Endothelial cell of umbilical vein (primary cell): Measurements from ENCODE around the gene DOCK6. TPM values are rescaled to one million over a fixed set of nuclear protein-coding genes. Genes with fewer than 3 reads are reported as not detected.

Source experiments
- BruUV-seq: library from RNA; stranded (reverse); fragments of 400-500 nt; replicated peaks from 2 replicates; lab custom pipeline; 2021; lab: Mats Ljungman, UMichigan
- CTCF ChIA-PET: fragments of 300-600, 350-600 bp; sonication (Branson Sonifier 250); formaldehyde crosslinking; loops from one replicate; lab custom pipeline; 2021; ENCODE audit warnings: antibody characterized with exemption, inconsistent platforms; lab: Charles Lee
- POLR2A ChIA-PET: fragments of 300-600, 350-600 bp; sonication (Branson Sonifier 250); formaldehyde crosslinking; loops from one replicate; lab custom pipeline; 2021; ENCODE audit warnings: antibody characterized with exemption, inconsistent platforms; lab: Charles Lee
- DNase-seq: peaks from one replicate; pipeline ENCODE4 v3.0.0-alpha.2; 2011; ENCODE audit warnings: low read depth, low spot score
- FAIRE-seq: peaks from 2 replicates; lab custom pipeline; 2011; peaks lifted over from hg19 to GRCh38; lab: Jason Lieb, UNC
- H2AFZ ChIP-seq: 2 replicates; pipeline ENCODE4 v1.6.0; 2012; ENCODE audit warnings: low read depth, low read length, control low read depth, inconsistent platforms
- H3K27ac ChIP-seq: 2 replicates; pipeline ENCODE4 v1.5.1; 2011; ENCODE audit warnings: low read depth, mild to moderate bottlenecking, control low read depth, low read length, moderate library complexity; ENCODE audit not compliant: insufficient read depth
- H3K27me3 ChIP-seq, 2 experiments: 2 replicates each; pipeline versions ENCODE4 v1.6.0 to v1.6.1; 2011; ENCODE audit warnings: low read length in 2 of 2, mixed read lengths in 1 of 2; ENCODE audit not compliant: control insufficient read depth in 2 of 2, insufficient read depth in 2 of 2
- H3K36me3 ChIP-seq, 2 experiments: 2 replicates in 1 of 2; 3 replicates in 1 of 2; pipeline ENCODE4 v1.5.1; 2011; ENCODE audit warnings: low read length in 2 of 2, mild to moderate bottlenecking in 1 of 2, moderate library complexity in 1 of 2; ENCODE audit not compliant: control insufficient read depth in 2 of 2, insufficient read depth in 2 of 2; ENCODE audit errors: extremely low read depth in 1 of 2
- H3K4me1 ChIP-seq: 3 replicates; pipeline ENCODE4 v1.5.1; 2011; ENCODE audit warnings: mild to moderate bottlenecking, low read length; ENCODE audit not compliant: control insufficient read depth, insufficient read depth; ENCODE audit errors: extremely low read depth
- H3K4me2 ChIP-seq: 2 replicates; pipeline ENCODE4 v1.6.1; 2011; ENCODE audit warnings: low read length, control low read depth, mixed read lengths; ENCODE audit not compliant: insufficient read depth
- H3K4me3 ChIP-seq, 3 experiments: fragments of 200-600 bp in 1 of 3; sonication (generic), shearing (Covaris generic) in 1 of 3; replicated peaks in 1 of 3; 2 replicates each; pipeline ENCODE4 v1.5.1; 2011 to 2016; ENCODE audit warnings: control low read depth in 3 of 3, low read length in 3 of 3, mild to moderate bottlenecking in 2 of 3, inconsistent platforms in 1 of 3, low read depth in 1 of 3, moderate library complexity in 1 of 3; ENCODE audit not compliant: insufficient read depth in 1 of 3
- H3K79me2 ChIP-seq: 2 replicates; pipeline ENCODE4 v1.6.0; 2012; ENCODE audit warnings: low read length, inconsistent platforms; ENCODE audit not compliant: control insufficient read depth, insufficient read depth
- H3K9ac ChIP-seq: replicated peaks from 2 replicates; pipeline ENCODE3; 2011; ENCODE audit warnings: low read length, control low read depth; ENCODE audit not compliant: insufficient read depth; ENCODE audit errors: extremely low read depth
- H3K9me1 ChIP-seq: replicated peaks from 3 replicates; pipeline ENCODE4 v1.6.0; 2011; ENCODE audit warnings: mild to moderate bottlenecking, low read length; ENCODE audit not compliant: control insufficient read depth, insufficient read depth; ENCODE audit errors: extremely low read depth
- H3K9me3 ChIP-seq: replicated peaks from 2 replicates; pipeline ENCODE4 v1.5.1; 2012; ENCODE audit warnings: low read length, inconsistent platforms; ENCODE audit not compliant: control insufficient read depth, insufficient read depth
- H4K20me1 ChIP-seq: replicated peaks from 2 replicates; pipeline ENCODE3; 2011; ENCODE audit warnings: mild to moderate bottlenecking, low read length; ENCODE audit not compliant: control insufficient read depth, insufficient read depth; ENCODE audit errors: extremely low read depth
- EZH2 ChIP-seq: IDR thresholded peaks from 2 replicates; pipeline ENCODE4 v1.6.1; 2012; ENCODE audit warnings: borderline replicate concordance, low read depth, mild to moderate bottlenecking, moderate library complexity, low read length, inconsistent platforms; ENCODE audit not compliant: severe bottlenecking
- FOS ChIP-seq: IDR thresholded peaks from 2 replicates; pipeline ENCODE4 v1.6.1; 2011; ENCODE audit warnings: mild to moderate bottlenecking, low read length, moderate library complexity, borderline replicate concordance; ENCODE audit not compliant: insufficient read depth
- GATA2 ChIP-seq: IDR thresholded peaks from 2 replicates; pipeline ENCODE4 v1.7.0; 2011; ENCODE audit warnings: low read depth, mild to moderate bottlenecking, moderate library complexity, mixed read lengths, low read length; ENCODE audit not compliant: insufficient read length, insufficient read depth
- JUN ChIP-seq: IDR thresholded peaks from 2 replicates; pipeline ENCODE4 v1.6.1; 2011; ENCODE audit warnings: borderline replicate concordance, low read depth; ENCODE audit not compliant: insufficient read length, insufficient read depth
- MAX ChIP-seq: IDR thresholded peaks from 2 replicates; pipeline ENCODE4 v1.6.1; 2011; ENCODE audit not compliant: insufficient read depth, insufficient read length
- MYC ChIP-seq: IDR thresholded peaks from one replicate; pipeline ENCODE4 v1.6.1; 2011; ENCODE audit warnings: mild to moderate bottlenecking, low read depth, low read length
- POLR2A ChIP-seq: IDR thresholded peaks from 2 replicates; pipeline ENCODE4 v1.6.1; 2012; ENCODE audit warnings: low read depth, mild to moderate bottlenecking, control low read depth, low read length
- POLR2AphosphoS5 ChIP-seq: IDR thresholded peaks from 2 replicates; pipeline ENCODE4 v1.6.1; 2012; ENCODE audit warnings: low read depth, mild to moderate bottlenecking, control low read depth, low read length, moderate library complexity; ENCODE audit not compliant: insufficient read depth
- dilution Hi-C: fragments of 300-500 bp; cut with MboI; formaldehyde crosslinking; loops from one replicate; pipeline ENCODE4 v1.15.0; 2019; ENCODE audit warnings: low sequenced_read_pairs; ENCODE audit not compliant: extremely low pct_ligation_motif_present
- intact Hi-C: fragments of 100-400 bp; cut with micrococcal nuclease; formaldehyde crosslinking; loops from one replicate; pipeline ENCODE4 v1.10.0; 2022
- polyA plus RNA-seq, 4 experiments: library from polyadenylated mRNA; depleted of rRNA in 3 of 4; stranded (reverse) in 3 of 4; unstranded in 1 of 4; fragments of >200 nt; gene quantifications; 2 replicates each; pipeline versions ENCODE4 v1.2.1 to v1.2.3, GENCODE V29; 2011 to 2012; ENCODE audit warnings: missing spikeins in 1 of 4
- total RNA-seq: library from RNA; stranded (reverse); gene quantifications from 2 replicates; pipeline ENCODE4 v1.2.3, GENCODE V29; 2021
- TF ChIP-seq, protein P1 (sequence below), 2 donors: IDR thresholded peaks; 1 replicate in 1 of 2; 2 replicates in 1 of 2; pipeline ENCODE4 v1.5.1; 2011; ENCODE audit warnings: low read length in 2 of 2, mild to moderate bottlenecking in 2 of 2, moderate library complexity in 2 of 2, control low read depth in 1 of 2, inconsistent platforms in 1 of 2, low read depth in 1 of 2; ENCODE audit not compliant: insufficient read depth in 1 of 2; ENCODE audit errors: extremely low read depth in 1 of 2

DOCK6 gene
- total and polyA plus RNA-seq, 2 donors (not counting 3 experiments of a cell fraction or from before 2014, with no cell fraction given) = 126 to 334 TPM

GRCh38 chr19:11199517-11199916 is 62.8 kb downstream of the DOCK6 start:
- DNase-seq (no peak), FAIRE-seq (no peak)
- no peaks in the 10 kb centered on the region for H3K27me3 ChIP-seq
- CTCF ChIA-PET = interaction anchor here (2.2 kb wide), 1 partner anchor 73 kb away, joined by 17 read pairs; no protein-coding TSS in a partner anchor
- peaks cover 20% of the 10 kb centered on the region for H3K79me2 ChIP-seq
- POLR2A ChIA-PET = no interaction called here
- no peak overlapping the region for H3K27ac ChIP-seq
- peaks cover 25% of the 10 kb centered on the region for H3K4me1 ChIP-seq
- H3K36me3 ChIP-seq = peaks cover 5 to 33% of the 10 kb centered on the region in 2 experiments
- dilution Hi-C loops (no loop called here), intact Hi-C loops (no loop called here)
- H3K9me3 ChIP-seq = no peaks in the 10 kb centered on the region
- H3K9me1 ChIP-seq = no peaks in the 10 kb centered on the region
- H4K20me1 ChIP-seq = no peaks in the 10 kb centered on the region
- no peak for TF ChIP-seq JUN
- TF ChIP-seq, protein P1, sequence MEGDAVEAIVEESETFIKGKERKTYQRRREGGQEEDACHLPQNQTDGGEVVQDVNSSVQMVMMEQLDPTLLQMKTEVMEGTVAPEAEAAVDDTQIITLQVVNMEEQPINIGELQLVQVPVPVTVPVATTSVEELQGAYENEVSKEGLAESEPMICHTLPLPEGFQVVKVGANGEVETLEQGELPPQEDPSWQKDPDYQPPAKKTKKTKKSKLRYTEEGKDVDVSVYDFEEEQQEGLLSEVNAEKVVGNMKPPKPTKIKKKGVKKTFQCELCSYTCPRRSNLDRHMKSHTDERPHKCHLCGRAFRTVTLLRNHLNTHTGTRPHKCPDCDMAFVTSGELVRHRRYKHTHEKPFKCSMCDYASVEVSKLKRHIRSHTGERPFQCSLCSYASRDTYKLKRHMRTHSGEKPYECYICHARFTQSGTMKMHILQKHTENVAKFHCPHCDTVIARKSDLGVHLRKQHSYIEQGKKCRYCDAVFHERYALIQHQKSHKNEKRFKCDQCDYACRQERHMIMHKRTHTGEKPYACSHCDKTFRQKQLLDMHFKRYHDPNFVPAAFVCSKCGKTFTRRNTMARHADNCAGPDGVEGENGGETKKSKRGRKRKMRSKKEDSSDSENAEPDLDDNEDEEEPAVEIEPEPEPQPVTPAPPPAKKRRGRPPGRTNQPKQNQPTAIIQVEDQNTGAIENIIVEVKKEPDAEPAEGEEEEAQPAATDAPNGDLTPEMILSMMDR (IDR thresholded peaks at IDR 0.05; ENCODE audit: extremely low read depth in 1 of 2, insufficient read depth in 1 of 2, low read depth in 1 of 2, low read length in 2 of 2) = no peak
- no peak for TF ChIP-seq MYC
- no peak for TF ChIP-seq FOS
- TF ChIP-seq GATA2 = no peak
- no peak for TF ChIP-seq EZH2
- no peak for TF ChIP-seq POLR2A
- TF ChIP-seq POLR2AphosphoS5 = no peak
- no peak for TF ChIP-seq MAX
- H3K9ac ChIP-seq = no peak overlapping the region
- no peak overlapping the region for H2AFZ ChIP-seq
- BruUV-seq = no TSS peak
- no peak overlapping the region for H3K4me3 ChIP-seq
- H3K4me2 ChIP-seq = no peak overlapping the region
